CD4-positive, alpha-beta memory T cell (primary cell): ENCODE measurements around the gene VIP. TPM values are rescaled to one million over a fixed set of nuclear protein-coding genes. Genes with fewer than 3 reads are reported as not detected.
"Not testable (repeated sequence)": the region's sequence is repeated elsewhere in the genome, so short reads cannot be mapped to it uniquely, and the experiment has no call there.

Source experiments
- CTCF ChIA-PET: fragments of 350-600 bp; sonication (Branson Sonifier 250); formaldehyde crosslinking; loops from one replicate; lab custom pipeline; 2021; ENCODE audit warnings: inconsistent platforms; ENCODE audit not compliant: partially characterized antibody; lab: Charles Lee
- POLR2A ChIA-PET: fragments of 350-600 bp; sonication (Branson Sonifier 250); formaldehyde crosslinking; loops from one replicate; lab custom pipeline; 2021; ENCODE audit not compliant: partially characterized antibody; lab: Charles Lee
- DNase-seq, 5 donors: peaks; one replicate each; pipeline versions ENCODE4 v3.0.0 to v3.0.0-alpha.2; 2020 to 2022; ENCODE audit warnings: mixed read lengths in 1 of 5
- H3K27ac ChIP-seq: one replicate; pipeline ENCODE4 v1.7.0; 2013; ENCODE audit warnings: low read depth, low read length
- H3K27me3 ChIP-seq: 2 replicates; pipeline ENCODE4 v1.7.0; 2013; ENCODE audit warnings: mild to moderate bottlenecking, low read length, moderate library complexity; ENCODE audit not compliant: insufficient read depth
- H3K36me3 ChIP-seq: 2 replicates; pipeline ENCODE4 v1.7.0; 2013; ENCODE audit warnings: mild to moderate bottlenecking, low read length, moderate library complexity; ENCODE audit not compliant: insufficient read depth
- H3K4me1 ChIP-seq: 2 replicates; pipeline ENCODE4 v1.7.0; 2013; ENCODE audit warnings: mild to moderate bottlenecking, low read length, moderate library complexity; ENCODE audit not compliant: insufficient read depth
- H3K4me3 ChIP-seq, 2 donors: one replicate each; pipeline ENCODE4 v1.7.0; 2013; ENCODE audit warnings: low read length in 2 of 2, mild to moderate bottlenecking in 1 of 2
- H3K9me3 ChIP-seq, 2 donors: one replicate each; pipeline ENCODE4 v1.7.0; 2013; ENCODE audit warnings: low read length in 2 of 2, control low read depth in 1 of 2; ENCODE audit not compliant: control insufficient read depth in 1 of 2
- H3K27ac Mint-ChIP-seq, 7 donors: one replicate each; pipeline ENCODE4 v1.8.0; 2020 to 2021; ENCODE audit warnings: mixed read lengths in 7 of 7, mild to moderate bottlenecking in 6 of 7, inconsistent platforms in 3 of 7, moderate library complexity in 3 of 7
- H3K27me3 Mint-ChIP-seq, 2 donors: one replicate each; pipeline ENCODE4 v1.8.0; 2020 to 2021; ENCODE audit warnings: mixed read lengths in 2 of 2
- H3K36me3 Mint-ChIP-seq, 2 donors: one replicate each; pipeline ENCODE4 v1.8.0; 2020 to 2021; ENCODE audit warnings: mixed read lengths in 2 of 2, inconsistent platforms in 1 of 2, mild to moderate bottlenecking in 1 of 2
- H3K4me1 Mint-ChIP-seq, 4 donors: one replicate each; pipeline ENCODE4 v1.8.0; 2020 to 2021; ENCODE audit warnings: mixed read lengths in 4 of 4, mild to moderate bottlenecking in 1 of 4
- H3K4me3 Mint-ChIP-seq, 8 donors: one replicate each; pipeline ENCODE4 v1.8.0; 2020 to 2021; ENCODE audit warnings: mixed read lengths in 8 of 8, mild to moderate bottlenecking in 7 of 8, moderate library complexity in 6 of 8, inconsistent platforms in 3 of 8
- H3K9me3 Mint-ChIP-seq, 8 donors: one replicate each; pipeline ENCODE4 v1.8.0; 2020 to 2021; ENCODE audit warnings: mixed read lengths in 8 of 8, mild to moderate bottlenecking in 5 of 8, inconsistent platforms in 3 of 8, moderate library complexity in 1 of 8
- intact Hi-C: fragments of 100-400 bp; cut with micrococcal nuclease; formaldehyde crosslinking; loops from one replicate; pipeline ENCODE4 v1.15.1; 2023
- polyA plus RNA-seq, 2 donors: library from polyadenylated mRNA; unstranded; fragments of 300-500 nt; fragmentation: Illumina TruSeq; gene quantifications; one replicate each; pipeline ENCODE4 v1.2.3, GENCODE V29; 2021
- total RNA-seq, 2 experiments: library from RNA; stranded (reverse); gene quantifications; one replicate each; pipeline ENCODE4 v1.2.3, GENCODE V29; 2021

Gene VIP
- not detected for total RNA-seq
- not detected for polyA plus RNA-seq

DNA sequence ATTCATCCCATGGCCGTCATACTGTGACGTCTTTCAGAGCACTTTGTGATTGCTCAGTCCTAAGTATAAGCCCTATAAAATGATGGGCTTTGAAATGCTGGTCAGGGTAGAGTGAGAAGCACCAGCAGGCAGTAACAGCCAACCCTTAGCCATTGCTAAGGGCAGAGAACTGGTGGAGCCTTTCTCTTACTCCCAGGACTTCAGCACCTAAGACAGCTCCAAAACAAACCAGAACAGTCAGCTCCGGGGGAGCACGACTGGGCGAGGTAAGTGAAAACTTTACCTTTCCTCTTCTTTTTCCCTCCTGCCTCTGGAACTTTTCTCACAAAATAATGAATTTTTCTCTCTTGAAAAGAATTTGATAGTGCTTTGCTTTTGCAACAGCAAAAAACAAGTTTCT lies at the start of gene VIP:
TSS of gene VIP (plus strand) at position 104 of the 400 bp plus-strand sequence. CDS start 1,381 bp downstream, outside the sequence.
- intact Hi-C loops: no loop called here
- CTCF ChIA-PET: no interaction called here
- Histone ChIP-seq H3K9me3 (no peaks in the 10 kb centered on the region), H3K4me1 (no peaks in the 10 kb centered on the region), H3K27ac (no peak within 1 kb of the TSS), H3K27me3 (no peaks in the 10 kb centered on the region), H3K4me3 (no peak within 1 kb of the TSS), H3K36me3 (no peaks in the 10 kb centered on the region)
- no peak for DNase-seq
- Mint-ChIP-seq H3K9me3 (no peaks in the 10 kb centered on the region), H3K27ac (no peak within 1 kb of the TSS), H3K27me3 (peaks cover 0 to 1% of the 10 kb centered on the region in 2 donors), H3K4me3 (no peak within 1 kb of the TSS), H3K36me3 (no peaks in the 10 kb centered on the region), H3K4me1 (no peaks in the 10 kb centered on the region)
- POLR2A ChIA-PET: no interaction called here

DNA sequence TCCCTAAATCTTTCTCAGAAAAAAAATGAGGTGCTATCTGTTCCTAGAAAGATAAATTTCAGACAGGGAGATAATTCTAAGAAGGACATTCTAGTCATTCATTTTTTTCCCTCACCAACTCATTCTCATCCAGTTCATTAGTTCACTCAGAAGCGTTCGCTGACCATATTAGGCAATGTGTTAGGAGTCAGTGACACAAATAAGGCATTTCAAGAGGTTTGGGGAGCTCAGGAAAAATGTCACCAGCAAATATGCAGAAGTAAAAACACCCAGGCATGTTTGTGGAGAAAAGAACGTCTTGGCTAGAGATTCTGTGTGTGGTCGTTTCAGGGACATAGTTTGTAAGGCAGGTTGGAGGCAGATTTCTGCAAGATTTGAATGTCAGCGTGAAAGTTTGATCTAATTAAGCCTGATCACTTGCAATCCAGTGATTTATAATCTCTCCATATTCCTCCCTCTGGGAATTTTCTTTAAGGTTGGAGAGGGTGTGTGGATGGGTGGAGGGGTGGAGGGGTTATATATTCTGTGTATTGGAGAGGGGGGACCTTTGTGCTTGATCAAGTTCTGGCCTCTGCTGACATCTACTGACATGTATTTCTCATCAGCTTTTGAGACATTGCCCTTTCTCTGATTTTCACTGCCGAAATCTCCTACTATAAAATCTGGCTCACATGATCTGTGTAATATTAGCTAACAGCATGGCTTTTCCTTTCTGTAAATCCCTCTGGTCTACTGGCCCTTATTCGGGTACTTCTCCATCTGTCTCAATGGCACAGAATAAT lies 49.3 kb upstream of the VIP start:
- Mint-ChIP-seq H3K27me3 (peaks cover 2 to 13% of the 10 kb centered on the region in 2 donors), H3K27ac (no peak overlapping the region), H3K36me3 (no peaks in the 10 kb centered on the region), H3K4me3 (no peak overlapping the region), H3K4me1 (peaks cover 0 to 2% (median 0%) of the 10 kb centered on the region in 4 donors), H3K9me3 (peaks cover 0 to 4% (median 0%) of the 10 kb centered on the region in 8 donors)
- no peaks in the 10 kb centered on the region for H3K27me3 ChIP-seq
- no peaks in the 10 kb centered on the region for H3K9me3 ChIP-seq
- ChIA-PET POLR2A (no interaction called here), CTCF (no interaction called here)
- H3K4me3 ChIP-seq: no peak overlapping the region
- H3K27ac ChIP-seq: no peak overlapping the region
- intact Hi-C loops: no loop called here
- no peaks in the 10 kb centered on the region for H3K4me1 ChIP-seq
- H3K36me3 ChIP-seq: no peaks in the 10 kb centered on the region
- DNase-seq: no peak

DNA sequence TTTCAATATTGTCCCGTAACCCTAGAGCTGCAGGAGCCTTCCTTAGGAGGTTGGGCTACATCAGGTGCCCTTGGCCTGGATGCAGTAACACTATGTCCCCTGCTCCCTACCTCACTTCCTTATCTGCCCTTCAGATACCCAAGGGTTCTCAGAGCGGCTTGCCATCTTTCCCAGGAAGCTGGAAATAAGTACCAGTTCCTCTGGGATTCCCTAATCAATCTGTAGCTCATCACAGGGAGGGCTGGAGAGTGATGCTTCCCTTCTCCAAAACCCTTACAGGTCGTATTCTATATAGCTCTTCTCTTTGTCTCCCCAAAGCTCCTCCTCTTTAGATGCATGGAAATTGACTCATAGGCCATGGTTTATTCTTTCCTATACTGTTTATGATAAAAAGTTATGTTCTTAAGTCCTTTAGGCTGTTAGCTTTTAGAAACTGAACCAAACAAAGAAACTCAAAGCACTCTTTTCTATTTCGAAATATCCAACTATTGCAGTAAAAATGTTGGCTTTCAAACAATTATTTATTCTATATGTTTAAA lies 48.7 kb upstream of the VIP start:
- Mint-ChIP-seq H3K4me3 (no peak overlapping the region), H3K9me3 (peaks cover 0 to 4% (median 0%) of the 10 kb centered on the region in 8 donors), H3K4me1 (peaks cover 0 to 2% (median 0%) of the 10 kb centered on the region in 4 donors), H3K36me3 (no peaks in the 10 kb centered on the region), H3K27me3 (peaks cover 2 to 13% of the 10 kb centered on the region in 2 donors), H3K27ac (no peak overlapping the region)
- Histone ChIP-seq H3K36me3 (no peaks in the 10 kb centered on the region), H3K4me3 (no peak overlapping the region), H3K4me1 (no peaks in the 10 kb centered on the region), H3K27ac (no peak overlapping the region), H3K27me3 (no peaks in the 10 kb centered on the region), H3K9me3 (no peaks in the 10 kb centered on the region)
- POLR2A ChIA-PET: no interaction called here
- CTCF ChIA-PET: no interaction called here
- intact Hi-C loops: no loop called here
- no peak for DNase-seq

DNA sequence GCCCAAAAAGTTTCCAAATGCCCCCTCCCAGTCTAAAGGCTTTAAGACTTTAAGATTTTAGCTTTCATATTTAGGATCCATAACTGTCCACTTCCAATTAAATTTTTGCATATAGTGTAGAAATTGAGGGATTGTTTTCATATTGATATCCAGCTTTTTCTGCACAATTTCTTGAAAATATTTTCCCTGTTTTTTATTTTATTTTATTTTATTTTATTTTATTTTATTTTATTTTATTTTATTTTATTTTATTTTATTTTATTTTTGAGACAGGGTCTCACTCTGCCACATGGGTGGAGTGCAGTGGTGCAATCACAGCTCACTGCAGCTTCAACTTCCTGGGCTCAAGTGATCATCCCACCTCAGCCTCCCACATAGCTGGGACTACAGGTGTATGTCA lies 46.8 kb upstream of the VIP start:
- H3K27ac Mint-ChIP-seq, H3K9me3 Mint-ChIP-seq, H3K4me1 Mint-ChIP-seq, H3K36me3 Mint-ChIP-seq, DNase-seq, H3K4me3 Mint-ChIP-seq, intact Hi-C loops, H3K4me1 ChIP-seq, POLR2A ChIA-PET, CTCF ChIA-PET, H3K27ac ChIP-seq, H3K27me3 ChIP-seq, H3K9me3 ChIP-seq, H3K27me3 Mint-ChIP-seq, H3K36me3 ChIP-seq, H3K4me3 ChIP-seq: not testable (repeated sequence)

DNA sequence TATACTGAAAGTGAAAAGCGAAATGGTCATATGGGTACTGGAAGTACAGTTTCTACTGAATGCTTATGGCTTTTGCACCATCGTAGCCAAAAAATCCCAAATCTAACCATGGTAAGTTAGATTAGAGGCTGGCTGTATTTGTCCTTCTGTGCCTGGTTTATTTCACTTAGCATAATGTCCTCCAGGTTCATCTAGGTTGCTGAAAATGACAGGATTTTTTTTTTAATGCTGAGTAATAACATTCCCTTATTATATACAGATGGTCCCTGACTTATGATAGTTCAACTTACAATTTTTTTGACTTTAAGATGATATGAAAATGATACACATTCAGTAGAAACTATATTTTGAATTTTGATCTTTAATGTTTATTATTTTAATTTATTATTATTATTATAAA lies 45.3 kb upstream of the VIP start:
- no peak overlapping the region for H3K4me3 Mint-ChIP-seq
- H3K4me1 Mint-ChIP-seq: peaks cover 0 to 2% (median 0%) of the 10 kb centered on the region in 4 donors
- CTCF ChIA-PET: no interaction called here
- Histone ChIP-seq H3K9me3 (no peaks in the 10 kb centered on the region), H3K27ac (no peak overlapping the region), H3K27me3 (no peaks in the 10 kb centered on the region), H3K4me1 (no peaks in the 10 kb centered on the region), H3K36me3 (no peaks in the 10 kb centered on the region), H3K4me3 (no peak overlapping the region)
- POLR2A ChIA-PET: no interaction called here
- peaks cover 0 to 8% (median 0%) of the 10 kb centered on the region in 8 donors for H3K9me3 Mint-ChIP-seq
- intact Hi-C loops: no loop called here
- no peak overlapping the region for H3K27ac Mint-ChIP-seq
- H3K27me3 Mint-ChIP-seq: peaks cover 2 to 9% of the 10 kb centered on the region in 2 donors
- H3K36me3 Mint-ChIP-seq: no peaks in the 10 kb centered on the region
- no peak for DNase-seq

DNA sequence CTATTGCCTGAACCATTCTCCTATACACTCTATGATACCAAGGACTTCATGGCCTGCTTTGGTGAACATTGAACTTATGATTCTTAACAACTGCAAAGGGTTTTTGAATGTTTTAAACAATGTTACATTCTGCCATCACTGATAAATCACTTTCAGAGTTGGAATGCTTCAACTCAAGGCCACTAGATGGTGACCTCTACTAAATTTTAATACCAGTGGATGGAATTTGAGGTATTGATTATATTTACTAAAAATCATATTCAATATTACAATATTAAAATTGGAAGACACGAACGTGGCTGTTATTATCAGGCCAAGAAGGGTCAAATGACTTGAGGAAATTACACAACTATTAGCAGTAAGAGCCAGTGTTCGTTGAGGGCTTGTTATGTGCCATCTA lies 34.3 kb upstream of the VIP start:
- H3K36me3 ChIP-seq: no peaks in the 10 kb centered on the region
- ChIA-PET POLR2A (no interaction called here), CTCF (no interaction called here)
- H3K27ac Mint-ChIP-seq: no peak overlapping the region
- H3K4me1 Mint-ChIP-seq: no peaks in the 10 kb centered on the region
- H3K36me3 Mint-ChIP-seq: no peaks in the 10 kb centered on the region
- H3K9me3 Mint-ChIP-seq: peaks cover 0 to 18% (median 13%) of the 10 kb centered on the region in 8 donors
- no peaks in the 10 kb centered on the region for H3K27me3 ChIP-seq
- H3K4me1 ChIP-seq: no peaks in the 10 kb centered on the region
- no peak overlapping the region for H3K27ac ChIP-seq
- H3K4me3 Mint-ChIP-seq: no peak overlapping the region
- DNase-seq: no peak
- H3K9me3 ChIP-seq: no peaks in the 10 kb centered on the region
- H3K27me3 Mint-ChIP-seq: peaks cover 0 to 2% of the 10 kb centered on the region in 2 donors
- intact Hi-C loops: no loop called here
- H3K4me3 ChIP-seq: no peak overlapping the region

DNA sequence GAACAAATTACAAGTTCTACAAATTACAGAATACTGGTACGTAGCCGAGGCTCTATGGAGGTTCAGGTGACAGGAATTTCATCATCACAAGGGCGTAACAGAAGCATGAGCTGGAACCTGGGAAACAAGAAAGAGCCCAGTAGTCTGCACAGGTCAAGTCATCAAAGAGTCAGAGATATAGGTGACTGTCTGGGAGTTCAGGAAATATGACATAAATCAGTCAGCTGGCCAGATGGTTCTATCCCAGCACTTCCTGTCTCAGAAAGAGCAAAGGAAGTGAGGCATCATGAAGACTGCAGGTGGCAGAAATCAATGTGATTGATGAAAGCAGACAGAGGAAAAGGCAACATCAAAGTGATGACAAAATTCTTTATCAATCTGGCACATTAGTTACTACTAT lies 29.6 kb upstream of the VIP start:
- Mint-ChIP-seq H3K9me3 (peaks cover 0 to 4% (median 0%) of the 10 kb centered on the region in 8 donors), H3K27me3 (peaks cover 0 to 6% of the 10 kb centered on the region in 2 donors), H3K27ac (no peak overlapping the region), H3K4me1 (no peaks in the 10 kb centered on the region), H3K36me3 (no peaks in the 10 kb centered on the region), H3K4me3 (no peak overlapping the region)
- Histone ChIP-seq H3K27me3 (no peaks in the 10 kb centered on the region), H3K9me3 (no peaks in the 10 kb centered on the region), H3K27ac (no peak overlapping the region), H3K4me3 (no peak overlapping the region), H3K4me1 (no peaks in the 10 kb centered on the region), H3K36me3 (no peaks in the 10 kb centered on the region)
- intact Hi-C loops: no loop called here
- no peak for DNase-seq
- ChIA-PET POLR2A (no interaction called here), CTCF (no interaction called here)
